Type B pancreatic cell (in vitro differentiated cells): ENCODE data around the gene RAPGEF1. TPM values are rescaled to one million over a fixed set of nuclear protein-coding genes. Genes with fewer than 3 reads are reported as not detected.

ENCODE experiments used
- DNase-seq: peaks from one replicate; pipeline ENCODE4 v3.0.0; 2021; ENCODE audit warnings: mixed read lengths; ENCODE audit not compliant: unreplicated experiment; ENCODE audit errors: extremely low spot score
- H3K27ac Mint-ChIP-seq: 2 replicates; pipeline ENCODE4 v1.8.0; 2021; ENCODE audit warnings: mild to moderate bottlenecking, mixed read lengths
- H3K27me3 Mint-ChIP-seq: 2 replicates; pipeline ENCODE4 v1.8.0; 2021; ENCODE audit warnings: mixed read lengths
- H3K36me3 Mint-ChIP-seq: 2 replicates; pipeline ENCODE4 v1.8.0; 2021; ENCODE audit warnings: mixed read lengths
- H3K4me1 Mint-ChIP-seq: one replicate; pipeline ENCODE4 v1.8.0; 2021; ENCODE audit warnings: mixed read lengths; ENCODE audit not compliant: unreplicated experiment
- H3K4me3 Mint-ChIP-seq: 2 replicates; pipeline ENCODE4 v1.8.0; 2021; ENCODE audit warnings: mild to moderate bottlenecking, mixed read lengths
- H3K9me3 Mint-ChIP-seq: 2 replicates; pipeline ENCODE4 v1.8.0; 2021; ENCODE audit warnings: mixed read lengths
- CTCF ChIP-seq: fragments of 200-600 bp; sonication (generic); conservative IDR thresholded peaks from 2 replicates; pipeline ENCODE4 v1.5.0; 2021; ENCODE audit warnings: antibody characterized with exemption, mild to moderate bottlenecking
- total RNA-seq: library from RNA; stranded (reverse); gene quantifications from 2 replicates; pipeline ENCODE4 v1.2.1, GENCODE V29; 2021; ENCODE audit warnings: low replicate concordance

Gene RAPGEF1
- total RNA-seq, 1 donor from 2014 or later: 45.9 TPM

- Mint-ChIP-seq H3K36me3 (peaks cover 16% of the 10 kb centered on the region), H3K4me1 (peaks cover 13% of the 10 kb centered on the region), H3K27ac (peak overlapping the region; percentile 71), H3K4me3 (no peak overlapping the region), H3K9me3 (no peaks in the 10 kb centered on the region), H3K27me3 (no peaks in the 10 kb centered on the region)
- DNase-seq: no peak
- no peak for TF ChIP-seq CTCF
These were observed 94.6 kb downstream of the RAPGEF1 start for GRCh38 chr9:131645078-131645776.

GRCh38 chr9:131642496-131643083 is 97.3 kb downstream of the RAPGEF1 start:
- peaks cover 15% of the 10 kb centered on the region for H3K36me3 Mint-ChIP-seq
- H3K4me1 Mint-ChIP-seq: peaks cover 13% of the 10 kb centered on the region
- H3K9me3 Mint-ChIP-seq: no peaks in the 10 kb centered on the region
- no peaks in the 10 kb centered on the region for H3K27me3 Mint-ChIP-seq
- TF ChIP-seq CTCF: no peak
- no peak for DNase-seq
- no peak overlapping the region for H3K27ac Mint-ChIP-seq
- H3K4me3 Mint-ChIP-seq: no peak overlapping the region

- H3K27me3 Mint-ChIP-seq: no peaks in the 10 kb centered on the region
- H3K4me3 Mint-ChIP-seq: no peak overlapping the region
- TF ChIP-seq CTCF: no peak
- H3K4me1 Mint-ChIP-seq: peaks cover 13% of the 10 kb centered on the region
- no peak overlapping the region for H3K27ac Mint-ChIP-seq
- peaks cover 15% of the 10 kb centered on the region for H3K36me3 Mint-ChIP-seq
- no peak for DNase-seq
- no peaks in the 10 kb centered on the region for H3K9me3 Mint-ChIP-seq
These were observed 98.0 kb downstream of the RAPGEF1 start for GRCh38 chr9:131641618-131642495.

DNA sequence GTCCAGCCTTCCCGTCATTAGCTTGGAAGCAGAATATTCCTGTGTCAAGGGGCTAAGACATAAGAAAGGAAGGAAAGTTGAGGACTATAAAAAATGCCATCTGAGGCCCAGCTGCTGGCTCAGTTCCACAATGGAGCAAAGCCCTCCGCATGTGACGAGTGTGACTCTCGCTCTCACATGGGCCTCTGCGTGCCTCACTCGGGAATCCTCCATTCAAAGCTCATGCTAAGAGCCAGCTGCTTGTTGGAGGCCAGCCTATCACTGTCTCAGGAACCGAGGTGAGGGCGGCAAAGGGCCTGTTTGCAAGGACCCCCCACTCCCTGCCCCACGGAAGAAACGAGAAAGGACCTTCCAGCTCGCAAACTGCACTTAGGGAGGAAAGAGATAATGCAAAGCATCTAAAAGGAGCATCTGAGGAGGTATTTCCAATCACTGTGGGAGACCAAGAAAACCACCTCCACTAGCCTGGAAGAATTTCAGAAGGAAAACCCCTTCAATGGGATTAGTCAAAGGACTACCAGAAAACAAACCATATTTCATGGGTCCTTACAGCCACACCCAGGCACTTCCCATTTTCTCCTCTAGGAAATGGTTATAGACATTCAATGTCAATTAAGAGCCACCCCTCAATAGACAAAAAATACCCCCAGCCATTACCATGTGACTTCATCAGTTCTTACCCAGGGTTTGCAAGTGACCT is 99.3 kb downstream of the RAPGEF1 start:
- Mint-ChIP-seq H3K36me3 (peaks cover 15% of the 10 kb centered on the region), H3K4me3 (no peak overlapping the region), H3K27me3 (no peaks in the 10 kb centered on the region), H3K4me1 (peaks cover 13% of the 10 kb centered on the region), H3K9me3 (no peaks in the 10 kb centered on the region), H3K27ac (no peak overlapping the region)
- DNase-seq: no peak
- TF ChIP-seq CTCF: peak; percentile 23

GRCh38 chr9:131639769-131640437 is 100.0 kb downstream of the RAPGEF1 start:
- H3K27me3 Mint-ChIP-seq: no peaks in the 10 kb centered on the region
- H3K27ac Mint-ChIP-seq: no peak overlapping the region
- H3K9me3 Mint-ChIP-seq: no peaks in the 10 kb centered on the region
- no peak overlapping the region for H3K4me3 Mint-ChIP-seq
- no peak for DNase-seq
- peaks cover 15% of the 10 kb centered on the region for H3K4me1 Mint-ChIP-seq
- TF ChIP-seq CTCF: no peak
- H3K36me3 Mint-ChIP-seq: peaks cover 15% of the 10 kb centered on the region
